ENCODE measurements around the gene WDR37. TPM values are rescaled to one million over a fixed set of nuclear protein-coding genes. Genes with fewer than 3 reads are reported as not detected.

Gene WDR37
- total RNA-seq, 4 donors from 2014 or later = 11.4 to 30.3 (median 17.4) TPM

- TF ChIP-seq CTCF (IDR thresholded peaks at IDR 0.05) = no peak
- ATAC-seq (ENCODE audit: low FRiP score) = no peak
- DNase-seq (ENCODE audit: low spot score) = no peak
These were observed 121.8 kb downstream of the WDR37 start for GRCh38 chr10:1177936-1178335.

GRCh38 chr10:1178506-1178905, 122.3 kb downstream of the WDR37 start:
- ATAC-seq (ENCODE audit: low FRiP score) (no peak), DNase-seq (ENCODE audit: low spot score) (no peak)
- no peak for TF ChIP-seq CTCF (IDR thresholded peaks at IDR 0.05)

GRCh38 chr10:1179346-1180070, 123.3 kb downstream of the WDR37 start:
- no peak for DNase-seq (ENCODE audit: low spot score)
- ATAC-seq (ENCODE audit: low FRiP score) = no peak
- no peak for TF ChIP-seq CTCF (IDR thresholded peaks at IDR 0.05)

- DNase-seq (ENCODE audit: low spot score) (no peak), ATAC-seq (ENCODE audit: low FRiP score) (no peak)
- TF ChIP-seq CTCF (IDR thresholded peaks at IDR 0.05) = no peak
These were observed 124.0 kb downstream of the WDR37 start for GRCh38 chr10:1180071-1180730.

- TF ChIP-seq CTCF (IDR thresholded peaks at IDR 0.05) = no peak
- DNase-seq (ENCODE audit: low spot score) = no peak
- ATAC-seq (ENCODE audit: low FRiP score) = no peak
These were observed 124.7 kb downstream of the WDR37 start for GRCh38 chr10:1180836-1181235.

Other genes with a start within 250 kb of the WDR37 start
- gene LARP4B, start 124.7 kb upstream of the WDR37 start, total RNA-seq = 100 to 1,000 TPM in 1 of 4 donors, 10 to 100 TPM in 3; 37.2 to 103 (median 54.7) TPM
- gene GTPBP4, start 68.0 kb upstream of the WDR37 start, total RNA-seq = 100 to 1,000 TPM in 1 of 4 donors, 10 to 100 TPM in 3; 28.9 to 104 (median 40.0) TPM
- gene IDI2, start 30.5 kb upstream of the WDR37 start, total RNA-seq = not detected
- gene IDI1, start 7.3 kb upstream of the WDR37 start, total RNA-seq = 10 to 100 TPM; 29.8 to 67.5 (median 60.4) TPM